T-helper 22 cell (primary cell): Measurements from ENCODE around the gene COL15A1.

ENCODE experiments used
- DNase-seq: peaks from one replicate; pipeline ENCODE4 v3.0.0-alpha.2; 2020; ENCODE audit warnings: low read depth

The COL15A1 gene

GRCh38 chr9:98916660-98917059 is 27.0 kb upstream of the COL15A1 start:
- no peak for DNase-seq

- DNase-seq = no peak
These were observed 25.8 kb upstream of the COL15A1 start for GRCh38 chr9:98917746-98918487.

GRCh38 chr9:98921732-98922131 is 22.0 kb upstream of the COL15A1 start:
- no peak for DNase-seq

GRCh38 chr9:98922721-98923435 is 20.8 kb upstream of the COL15A1 start:
- no peak for DNase-seq

GRCh38 chr9:98923451-98924123 is 20.1 kb upstream of the COL15A1 start:
- DNase-seq = no peak

- DNase-seq = no peak
These were observed 18.5 kb upstream of the COL15A1 start for GRCh38 chr9:98924946-98925820.

GRCh38 chr9:98925956-98926355 is 17.8 kb upstream of the COL15A1 start:
- no peak for DNase-seq

- no peak for DNase-seq
These were observed 16.0 kb upstream of the COL15A1 start for GRCh38 chr9:98927724-98928123.

- DNase-seq = no peak
These were observed 14.6 kb upstream of the COL15A1 start for GRCh38 chr9:98929071-98929470.

GRCh38 chr9:98929895-98930341 is 13.8 kb upstream of the COL15A1 start:
- DNase-seq = no peak

GRCh38 chr9:98930792-98931191 is 12.9 kb upstream of the COL15A1 start:
- no peak for DNase-seq

GRCh38 chr9:98931600-98932389 is 11.9 kb upstream of the COL15A1 start:
- no peak for DNase-seq

GRCh38 chr9:98933185-98933584 is 10.5 kb upstream of the COL15A1 start:
- no peak for DNase-seq

GRCh38 chr9:98933890-98934289 is 9.8 kb upstream of the COL15A1 start:
- DNase-seq = no peak

- no peak for DNase-seq
These were observed 8.6 kb upstream of the COL15A1 start for GRCh38 chr9:98935071-98935505.

- DNase-seq = no peak
These were observed 3.4 kb upstream of the COL15A1 start for GRCh38 chr9:98940276-98940675.

GRCh38 chr9:98941946-98942523 is 1.7 kb upstream of the COL15A1 start:
- DNase-seq = no peak

GRCh38 chr9:98942906-98943681 is 613 bp upstream of the COL15A1 start:
- no peak for DNase-seq

- no peak for DNase-seq
These were observed 488 bp downstream of the COL15A1 start for GRCh38 chr9:98944057-98944733.
